Colon (tissue), 2 donors: Measurements from ENCODE around the gene VPS13D.

Experiments
- FAIRE-seq: peaks from 2 replicates; lab custom pipeline; 2012; peaks lifted over from hg19 to GRCh38; lab: Jason Lieb, UNC
- donor health status: control.
- donor health status: control.

VPS13D gene

DNA sequence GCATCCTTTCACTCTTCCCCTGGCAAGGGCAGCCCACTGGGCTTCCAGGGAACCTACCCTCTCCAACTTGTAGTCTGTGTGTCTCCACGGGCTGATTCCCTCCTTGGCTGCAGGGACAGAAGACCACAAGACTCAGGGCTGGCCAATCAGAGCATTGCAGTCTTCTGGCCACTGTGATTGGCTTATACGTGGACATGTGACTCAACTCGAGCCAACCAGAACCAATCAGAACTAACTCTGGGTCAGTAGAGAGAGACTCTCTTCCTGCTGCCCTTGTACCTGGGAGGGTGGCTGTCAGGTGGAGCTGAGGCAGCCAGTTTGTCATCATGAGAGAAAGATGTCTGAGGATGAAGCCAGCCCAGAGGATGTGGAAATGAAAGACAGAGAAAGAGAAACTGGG lies 324.1 kb downstream of the VPS13D start:
- no peak for FAIRE-seq

DNA sequence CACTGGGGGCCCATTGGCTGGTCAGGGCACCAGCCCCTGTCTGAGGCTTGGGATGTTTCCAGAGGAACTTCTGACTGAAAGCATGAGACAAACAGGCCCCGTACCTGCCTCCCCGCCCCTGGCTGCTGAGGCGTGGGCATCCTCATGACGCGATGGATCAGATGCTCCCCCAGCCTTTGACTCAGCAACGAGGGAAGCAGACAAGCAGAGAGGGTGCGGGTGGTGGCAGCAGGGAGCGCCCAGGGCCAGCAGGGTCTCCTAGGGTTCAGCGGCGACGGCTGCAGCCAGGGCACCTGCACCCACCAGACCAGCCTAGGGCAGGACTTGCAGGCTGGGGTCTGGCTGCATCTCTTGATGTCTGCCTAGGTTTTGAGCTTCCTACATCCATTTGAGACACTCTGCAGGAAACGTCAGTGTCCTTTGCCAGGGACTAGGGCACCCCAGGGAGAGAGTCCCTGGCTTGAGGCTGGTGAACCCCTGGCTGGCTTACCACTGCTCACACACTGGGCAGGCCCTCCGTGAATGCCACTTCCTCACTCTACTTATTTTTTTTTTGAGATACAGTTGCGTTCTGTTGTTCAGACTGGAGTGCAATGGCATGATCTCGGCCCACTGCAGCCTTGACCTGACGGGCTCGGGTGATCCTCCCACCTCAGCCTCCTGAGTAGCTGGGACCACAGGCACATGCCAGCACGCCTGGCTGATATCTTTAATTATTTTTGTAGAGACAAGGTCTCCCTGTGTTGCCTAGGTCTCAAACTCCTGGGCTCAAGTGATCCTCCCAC lies 324.9 kb downstream of the VPS13D start:
- FAIRE-seq = no peak

DNA sequence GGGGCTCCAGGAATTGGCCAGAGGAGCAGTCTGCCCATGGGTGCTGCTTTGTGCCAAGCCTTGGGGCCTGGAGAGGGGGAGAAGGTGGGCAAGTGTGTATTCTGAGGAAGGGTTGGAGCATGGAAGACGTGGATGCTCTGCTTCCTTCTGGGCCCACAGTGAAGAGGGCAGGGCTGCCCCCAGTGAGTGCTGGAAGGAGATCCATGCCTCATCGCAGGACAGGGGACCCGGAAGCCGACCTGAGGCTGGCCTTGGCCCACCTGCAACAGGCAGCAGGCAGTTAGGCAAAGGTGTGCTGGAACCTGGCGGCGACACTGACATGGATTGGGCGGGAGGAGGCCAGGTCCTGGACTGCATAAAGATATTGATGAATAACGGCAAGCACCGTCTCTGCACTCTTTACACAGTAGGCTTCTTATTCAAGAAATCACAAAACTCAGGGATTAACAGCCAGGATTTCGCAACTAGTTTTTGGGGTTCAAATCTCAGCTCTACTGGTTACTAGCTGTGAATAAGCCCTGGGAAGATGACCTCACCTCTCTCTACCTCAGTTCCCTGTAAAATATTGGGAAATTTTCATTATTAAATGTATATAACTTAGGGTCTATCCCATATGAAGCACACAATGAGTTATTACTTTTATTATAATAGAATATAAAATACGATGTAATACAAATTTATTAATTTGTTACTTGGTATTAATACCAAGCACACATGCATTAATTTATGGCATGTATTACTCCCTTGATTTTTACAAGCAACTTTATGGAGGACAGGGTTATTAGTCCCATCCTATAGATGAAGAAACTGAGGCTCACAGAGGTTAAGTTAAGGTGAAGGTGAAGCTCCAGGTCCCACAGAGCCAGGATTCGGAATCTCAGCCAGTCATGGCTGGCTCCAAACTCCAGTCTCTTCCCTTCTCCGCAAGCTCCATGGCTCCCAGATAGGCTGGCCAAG lies 325.9 kb downstream of the VPS13D start:
- no peak for FAIRE-seq

DNA sequence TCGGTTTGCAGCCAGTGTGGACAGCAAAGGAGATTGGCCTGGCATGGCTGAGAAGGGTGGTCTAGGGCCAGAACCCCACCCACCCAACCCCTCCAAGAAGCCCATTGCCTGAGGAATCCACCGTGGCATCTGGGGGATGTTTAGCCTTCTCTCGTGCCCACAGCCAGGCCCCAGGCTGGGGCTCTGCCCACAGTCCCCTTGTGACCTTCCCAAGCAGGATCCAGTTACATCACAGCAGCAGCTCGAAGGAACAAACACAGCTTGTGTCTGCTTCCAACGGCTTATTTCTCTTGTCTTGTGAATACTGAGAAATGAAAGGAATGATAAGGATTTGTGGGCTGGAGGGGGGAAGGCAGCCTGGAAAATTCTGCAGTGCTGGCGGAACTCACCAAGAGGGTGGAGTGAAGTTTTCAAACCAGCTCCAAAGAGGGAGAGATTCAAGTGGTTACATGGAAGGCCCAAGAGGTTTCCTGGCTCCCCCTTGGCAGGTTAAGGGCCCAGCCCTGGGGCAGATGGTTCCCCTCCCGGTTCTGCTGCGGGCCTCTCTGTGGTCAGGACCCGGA lies 326.6 kb downstream of the VPS13D start:
- no peak for FAIRE-seq

DNA sequence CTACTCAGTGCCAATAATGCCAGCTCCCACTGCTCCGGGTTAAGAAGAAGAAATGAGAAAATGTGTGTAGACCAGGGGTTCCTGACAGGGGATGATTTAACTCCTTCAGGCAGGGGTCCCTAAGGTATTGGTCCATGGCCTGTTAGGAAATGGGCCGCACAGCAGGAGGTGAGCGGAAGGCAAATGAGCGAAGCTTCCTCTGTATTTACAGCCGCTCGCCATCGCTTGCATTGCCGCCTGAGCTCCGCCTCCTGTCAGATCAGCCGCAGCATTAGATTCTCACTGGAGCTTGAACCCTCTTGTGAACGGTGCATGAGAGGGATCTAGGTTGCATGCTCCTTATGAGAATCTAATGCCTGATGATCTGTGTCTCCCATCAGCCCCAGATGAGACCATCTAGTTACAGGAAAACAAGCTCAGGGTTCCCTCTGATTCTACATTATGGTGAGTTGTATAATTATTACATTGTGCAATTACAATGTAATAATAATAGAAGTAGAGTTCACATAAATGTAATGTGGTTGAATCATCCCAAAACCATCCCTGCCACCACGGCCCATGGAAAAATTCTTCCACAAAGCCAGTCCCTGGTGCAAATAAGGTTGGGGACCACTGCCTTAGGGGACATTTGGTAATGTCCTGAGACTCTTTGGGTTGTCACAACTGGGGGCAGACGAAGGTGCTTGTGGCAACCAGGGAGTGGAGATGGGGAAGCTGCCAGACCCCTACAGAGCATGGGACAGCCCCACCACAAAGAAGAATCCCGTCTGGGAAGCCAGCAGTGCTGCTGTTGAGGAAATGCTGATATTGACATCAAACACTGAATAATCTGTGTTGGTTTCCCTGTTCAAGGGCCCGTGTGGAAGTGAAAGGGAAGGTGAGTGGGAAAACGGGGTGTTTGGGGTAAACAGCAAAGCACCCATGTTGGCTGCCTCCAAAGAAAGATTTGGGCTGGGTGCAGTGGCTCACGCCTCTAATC lies 327.4 kb downstream of the VPS13D start:
- no peak for FAIRE-seq

DNA sequence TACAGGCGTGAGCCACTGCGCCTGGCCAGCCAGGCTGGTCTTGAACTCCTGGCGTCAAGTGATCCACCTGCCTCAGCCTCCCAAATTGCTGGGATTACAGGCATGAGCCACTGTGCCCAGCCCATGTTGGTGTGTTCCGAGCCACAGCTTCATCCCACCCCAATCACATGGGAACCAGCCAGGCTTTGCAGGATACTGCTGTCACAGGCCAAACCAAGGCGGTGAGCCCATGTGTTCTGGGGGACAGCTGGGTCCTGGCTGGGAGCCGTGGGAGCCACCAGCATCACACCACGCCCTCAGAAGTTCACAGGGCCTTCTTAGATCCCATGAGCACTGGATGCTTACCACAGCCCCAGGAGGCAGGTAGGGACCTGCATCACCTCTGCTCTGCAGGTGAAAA lies 331.3 kb downstream of the VPS13D start:
- FAIRE-seq = no peak
